Activated CD4-positive, alpha-beta T cell treated with anti-CD3 and anti-CD28 coated beads, Interleukin-2, Interleukin-6, amounts not matched to agents 100 ng/mL and 50 ng/mL, durations not matched to agents 16 hours and 8 hours (primary cell): ENCODE results near the gene CCNH.

Experiments
- DNase-seq: peaks from one replicate; pipeline ENCODE4 v3.0.0-alpha.2; 2020

CCNH gene

GRCh38 chr5:87412630-87413342, at the start of gene CCNH:
CCNH (minus strand) TSS chr5:87412930; CDS start chr5:87412794, 136 bp downstream.
- peak; percentile 98 for DNase-seq

- DNase-seq: no peak
These were observed 45.0 kb upstream of the CCNH start for GRCh38 chr5:87457706-87458105.

- no peak for DNase-seq
These were observed 41.1 kb upstream of the CCNH start for GRCh38 chr5:87453801-87454200.

- no peak for DNase-seq
These were observed 40.1 kb upstream of the CCNH start for GRCh38 chr5:87452837-87453236.

- no peak for DNase-seq
These were observed 29.7 kb upstream of the CCNH start for GRCh38 chr5:87442419-87442818.

- no peak for DNase-seq
These were observed 25.5 kb upstream of the CCNH start for GRCh38 chr5:87438231-87438630.

GRCh38 chr5:87437724-87438123, 25.0 kb upstream of the CCNH start:
- no peak for DNase-seq

GRCh38 chr5:87435144-87435694, 22.5 kb upstream of the CCNH start:
- no peak for DNase-seq

- no peak for DNase-seq
These were observed 21.7 kb upstream of the CCNH start for GRCh38 chr5:87434461-87434860.

GRCh38 chr5:87433945-87434344, 21.2 kb upstream of the CCNH start:
- no peak for DNase-seq

GRCh38 chr5:87432460-87432859, 19.7 kb upstream of the CCNH start:
- no peak for DNase-seq

- DNase-seq: no peak
These were observed 18.2 kb upstream of the CCNH start for GRCh38 chr5:87430863-87431457.

GRCh38 chr5:87423755-87424154, 11.0 kb upstream of the CCNH start:
- no peak for DNase-seq

GRCh38 chr5:87421307-87421706, 8.6 kb upstream of the CCNH start:
- DNase-seq: no peak

GRCh38 chr5:87418506-87418905, 5.8 kb upstream of the CCNH start:
- no peak for DNase-seq

- no peak for DNase-seq
These were observed 564 bp upstream of the CCNH start for GRCh38 chr5:87413343-87413645.

GRCh38 chr5:87411973-87412629, 629 bp downstream of the CCNH start:
- DNase-seq: peak; percentile 32

GRCh38 chr5:87411586-87411972, 1.2 kb downstream of the CCNH start:
- no peak for DNase-seq

- DNase-seq: no peak
These were observed 1.8 kb downstream of the CCNH start for GRCh38 chr5:87410931-87411330.

- DNase-seq: no peak
These were observed 4.5 kb downstream of the CCNH start for GRCh38 chr5:87408204-87408603.

GRCh38 chr5:87405472-87406155, 7.1 kb downstream of the CCNH start:
- no peak for DNase-seq

- DNase-seq: no peak
These were observed 8.4 kb downstream of the CCNH start for GRCh38 chr5:87404359-87404758.

- no peak for DNase-seq
These were observed 8.8 kb downstream of the CCNH start for GRCh38 chr5:87403899-87404298.

GRCh38 chr5:87403409-87403808, 9.3 kb downstream of the CCNH start:
- DNase-seq: no peak
